GM12801 (cell line): ENCODE results near the gene HRH1.

Experiments used
- TF ChIP-seq, protein P1 (sequence below): IDR thresholded peaks from one replicate; pipeline ENCODE4 v1.5.1; 2011; ENCODE audit warnings: control low read depth; ENCODE audit not compliant: insufficient read length; ENCODE audit errors: extremely low read depth

The HRH1 gene

DNA sequence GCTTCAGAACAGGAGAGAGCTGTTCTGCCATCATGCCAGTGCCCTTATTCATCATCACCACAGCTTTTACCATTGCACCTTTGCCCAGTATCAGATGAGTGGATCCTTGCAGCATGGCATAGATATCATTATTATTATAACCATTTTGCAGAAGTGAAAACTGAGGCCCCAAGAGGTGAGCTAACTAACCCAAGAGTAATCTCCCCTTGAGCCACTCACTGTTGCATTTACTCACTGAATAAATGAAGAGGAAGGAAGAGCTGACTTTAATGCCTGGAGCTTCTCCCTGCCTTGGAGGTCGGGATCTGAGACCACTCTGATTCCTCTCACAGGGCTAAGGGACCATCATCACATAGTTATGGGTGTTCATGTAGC, 32.0 kb downstream of the HRH1 start:
- TF ChIP-seq, protein P1, sequence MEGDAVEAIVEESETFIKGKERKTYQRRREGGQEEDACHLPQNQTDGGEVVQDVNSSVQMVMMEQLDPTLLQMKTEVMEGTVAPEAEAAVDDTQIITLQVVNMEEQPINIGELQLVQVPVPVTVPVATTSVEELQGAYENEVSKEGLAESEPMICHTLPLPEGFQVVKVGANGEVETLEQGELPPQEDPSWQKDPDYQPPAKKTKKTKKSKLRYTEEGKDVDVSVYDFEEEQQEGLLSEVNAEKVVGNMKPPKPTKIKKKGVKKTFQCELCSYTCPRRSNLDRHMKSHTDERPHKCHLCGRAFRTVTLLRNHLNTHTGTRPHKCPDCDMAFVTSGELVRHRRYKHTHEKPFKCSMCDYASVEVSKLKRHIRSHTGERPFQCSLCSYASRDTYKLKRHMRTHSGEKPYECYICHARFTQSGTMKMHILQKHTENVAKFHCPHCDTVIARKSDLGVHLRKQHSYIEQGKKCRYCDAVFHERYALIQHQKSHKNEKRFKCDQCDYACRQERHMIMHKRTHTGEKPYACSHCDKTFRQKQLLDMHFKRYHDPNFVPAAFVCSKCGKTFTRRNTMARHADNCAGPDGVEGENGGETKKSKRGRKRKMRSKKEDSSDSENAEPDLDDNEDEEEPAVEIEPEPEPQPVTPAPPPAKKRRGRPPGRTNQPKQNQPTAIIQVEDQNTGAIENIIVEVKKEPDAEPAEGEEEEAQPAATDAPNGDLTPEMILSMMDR: no peak

DNA sequence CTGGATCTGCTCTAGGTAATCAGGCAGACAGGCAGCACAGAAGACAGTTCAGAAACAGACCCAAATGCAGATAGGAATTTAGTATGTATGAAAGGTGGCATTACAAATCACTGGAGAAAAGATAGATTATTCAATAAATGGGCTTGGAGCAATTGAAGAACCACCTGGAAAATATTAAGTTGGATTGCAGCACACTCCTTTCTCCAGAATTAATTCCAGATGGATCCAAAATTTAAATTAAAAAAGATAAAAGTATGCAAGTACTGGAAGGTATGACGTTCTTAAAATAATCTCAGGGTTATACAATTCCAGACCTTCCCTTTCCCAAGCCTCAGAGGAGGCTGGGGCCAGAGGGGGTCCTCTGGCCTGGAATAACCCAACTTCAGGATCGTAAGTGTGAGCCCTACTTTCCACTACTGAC, 32.5 kb downstream of the HRH1 start:
- TF ChIP-seq, protein P1: no peak

DNA sequence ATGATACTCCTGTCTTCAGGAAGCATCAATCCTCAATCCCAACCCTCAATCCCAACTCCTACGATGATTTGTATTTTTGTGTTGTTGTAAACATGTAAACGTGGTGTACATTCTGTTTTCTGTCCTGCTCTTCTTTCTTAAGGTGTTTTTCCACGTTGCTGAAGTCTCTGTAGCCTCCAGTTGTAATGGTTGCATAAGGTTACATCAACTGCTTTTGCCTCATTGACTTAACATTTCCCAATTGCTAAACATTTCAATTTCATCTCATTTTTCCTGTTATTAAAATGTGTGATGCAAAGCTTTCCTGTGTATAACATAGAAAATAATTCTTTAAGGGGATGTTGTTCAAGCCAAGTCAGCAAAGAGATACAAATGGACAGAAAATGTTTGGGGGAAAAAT, 33.4 kb downstream of the HRH1 start:
- TF ChIP-seq, protein P1: no peak

DNA sequence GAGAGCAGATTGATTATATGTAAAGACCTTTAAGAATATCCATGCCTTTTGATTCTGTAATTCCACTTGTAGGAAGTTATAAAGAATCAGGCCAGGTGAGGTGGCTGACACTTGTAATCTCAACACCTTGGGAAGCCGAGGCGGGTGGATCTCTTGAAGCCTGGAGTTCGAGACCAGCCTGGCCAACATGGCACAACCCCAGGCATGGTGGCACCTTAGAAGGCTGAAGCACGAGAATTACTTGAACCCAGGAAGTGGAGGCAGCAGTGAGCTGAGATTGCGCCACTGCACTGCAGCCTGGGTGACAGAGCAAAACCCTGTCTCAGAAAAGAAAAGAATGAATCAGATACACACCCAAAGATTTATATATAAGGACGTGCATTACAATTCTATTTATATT, 33.9 kb downstream of the HRH1 start:
- TF ChIP-seq, protein P1: no peak

DNA sequence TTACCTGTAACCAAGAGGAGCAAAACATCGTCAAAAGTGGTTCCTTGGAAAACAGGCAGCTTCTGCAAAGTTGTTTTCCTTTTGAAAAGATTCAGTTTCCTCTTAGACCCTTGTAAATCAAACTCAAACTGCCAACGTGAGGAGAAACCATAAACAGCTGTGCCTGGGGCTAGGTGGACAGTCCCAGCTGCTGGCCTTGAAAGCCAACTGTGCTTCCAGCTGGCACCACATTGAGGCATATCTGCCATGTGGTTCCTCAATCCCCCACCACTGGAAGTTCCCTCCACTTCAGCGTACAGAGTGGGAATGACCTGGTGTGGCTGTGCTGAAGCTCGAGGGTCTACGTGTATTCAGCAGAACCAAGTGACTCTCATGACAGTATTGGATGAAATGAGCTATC, 40.9 kb downstream of the HRH1 start:
- TF ChIP-seq, protein P1: no peak

DNA sequence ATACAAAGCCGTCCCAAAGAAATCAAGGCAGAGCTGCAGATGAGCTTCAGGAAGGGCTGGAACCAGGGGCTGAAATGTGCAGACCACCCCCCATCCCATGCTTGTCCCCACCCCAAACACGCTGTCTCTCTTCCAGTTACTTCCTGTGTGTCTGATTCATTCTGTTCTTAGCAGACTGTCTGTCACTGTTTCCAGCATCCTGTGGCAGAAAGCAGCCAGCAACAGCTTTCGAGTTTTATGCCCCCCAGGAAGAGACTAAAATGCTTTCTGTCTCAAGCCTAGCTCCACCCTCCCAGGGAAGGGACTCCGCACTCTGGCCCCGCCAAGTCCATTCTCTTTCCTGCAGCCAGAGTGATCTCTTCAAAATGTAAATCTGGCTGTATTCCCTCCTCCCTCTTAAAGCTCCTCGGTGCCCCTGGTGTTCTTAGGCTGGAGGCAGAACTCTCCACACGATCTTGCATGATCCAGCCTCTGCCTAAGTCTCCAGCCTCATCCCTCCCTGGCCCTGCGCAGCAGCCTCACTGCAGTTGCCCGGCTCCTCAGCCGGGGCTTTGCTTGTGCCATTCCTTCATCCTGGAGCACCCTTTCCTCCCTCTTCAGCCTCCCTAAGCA, 41.5 kb downstream of the HRH1 start:
- TF ChIP-seq, protein P1: no peak

DNA sequence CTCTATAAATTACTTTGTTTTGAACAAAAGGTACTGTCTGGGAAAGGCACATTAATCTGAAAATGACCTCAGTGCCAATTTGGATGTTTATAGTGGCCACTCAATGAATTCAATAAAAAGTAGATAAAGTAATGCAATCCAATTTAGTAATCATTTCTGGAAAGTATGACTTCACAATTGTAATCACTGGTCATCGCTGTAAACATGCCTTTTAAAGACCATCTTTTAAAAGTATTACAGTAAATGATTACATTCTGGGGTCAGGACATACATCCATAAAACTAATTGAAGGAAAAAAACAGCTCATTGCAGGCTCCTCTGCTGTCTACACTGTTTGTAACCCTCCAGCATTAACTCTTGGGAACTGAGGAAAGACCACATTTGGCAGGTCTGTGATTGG, 43.2 kb downstream of the HRH1 start:
- TF ChIP-seq, protein P1: no peak
